Esophagus squamous epithelium (tissue), 5 donors: ENCODE data around the gene DPM1. TPM values are rescaled to one million over a fixed set of nuclear protein-coding genes. Genes with fewer than 3 reads are reported as not detected.

ENCODE experiments used
- DNase-seq: peaks from one replicate; lab custom pipeline; 2025; lab: John Stamatoyannopoulos, UW
- H3K27ac ChIP-seq, 4 donors: fragments of 200-600 bp; sonication (generic); one replicate each; pipeline ENCODE4 v1.5.1; 2016 to 2019; ENCODE audit warnings: mild to moderate bottlenecking in 1 of 4
- H3K27me3 ChIP-seq, 4 donors: fragments of 200-600 bp; sonication (generic); 1 replicate in 3 of 4; 2 replicates in 1 of 4; pipeline versions ENCODE4 v1.5.1 to v1.6.0; 2017 to 2021; ENCODE audit warnings: antibody characterized with exemption in 1 of 4
- H3K36me3 ChIP-seq, 3 donors: fragments of 200-600 bp; sonication (generic); one replicate each; pipeline ENCODE4 v1.5.1; 2016 to 2019
- H3K4me1 ChIP-seq, 3 donors: fragments of 200-600 bp; sonication (generic); one replicate each; pipeline ENCODE4 v1.5.1; 2017 to 2019
- H3K4me3 ChIP-seq, 4 donors: fragments of 200-600 bp; sonication (generic); 1 replicate in 3 of 4; 2 replicates in 1 of 4; pipeline ENCODE4 v1.5.1; 2016 to 2019; ENCODE audit warnings: mild to moderate bottlenecking in 2 of 4, moderate library complexity in 1 of 4
- H3K9me3 ChIP-seq, 3 donors: fragments of 200-600 bp; sonication (generic); one replicate each; pipeline ENCODE4 v1.5.1; 2016 to 2019
- CTCF ChIP-seq, 6 experiments: fragments of 450-650 bp in 4 of 6; fragments of 200-600 bp in 2 of 6; sonication (generic) in 2 of 6; IDR thresholded peaks; one replicate each; pipeline ENCODE4 v1.5.1; 2016 to 2019; ENCODE audit warnings: antibody characterized with exemption in 6 of 6, mild to moderate bottlenecking in 4 of 6, moderate library complexity in 4 of 6
- POLR2A ChIP-seq, 4 donors: fragments of 450-650 bp; IDR thresholded peaks; one replicate each; pipeline ENCODE4 v1.6.1; 2017; ENCODE audit warnings: antibody characterized with exemption in 4 of 4, mild to moderate bottlenecking in 4 of 4, moderate library complexity in 3 of 4
- WGBS, 2 donors: methylation state at CpG; one replicate each; pipeline ENCODE4 v1.1.5; 2018; 5-methylcytosine and 5-hydroxymethylcytosine counted together
- intact Hi-C: fragments of 100-400 bp; cut with DNase I; formaldehyde crosslinking; loops from one replicate; pipeline ENCODE4 v1.15.0; 2022
- total RNA-seq, 4 donors: library from RNA; depleted of rRNA; stranded (reverse); fragments of >200 nt; gene quantifications; one replicate each; pipeline ENCODE4 v1.1.0, GENCODE V29; 2016
- donor health status: DM: yes; HTN: yes; CAD: no.

DPM1 gene
- total RNA-seq, 4 donors from 2014 or later = 28.7 to 62.0 (median 57.0) TPM

DNA sequence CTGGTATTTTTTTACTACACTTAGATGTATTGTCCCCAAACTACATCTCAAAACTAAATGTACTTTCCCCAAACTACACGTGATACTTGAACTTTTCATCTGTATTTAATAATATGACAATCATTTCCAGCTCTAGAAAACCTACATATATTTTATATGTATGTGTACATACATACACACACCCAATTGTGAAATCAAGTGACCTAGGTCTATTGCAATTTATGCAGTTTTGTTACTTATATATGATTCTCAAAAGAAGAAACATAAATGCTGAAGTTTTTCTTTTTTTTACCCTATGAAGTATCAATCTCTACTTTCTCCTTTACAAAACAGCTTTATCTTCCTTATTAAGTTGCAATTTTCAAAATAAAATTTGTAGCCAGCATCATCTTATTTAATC, 31.8 kb downstream of the DPM1 start:
- H3K4me1 ChIP-seq = peaks cover 6 to 84% (median 41%) of the 10 kb centered on the region in 3 donors
- 26 to 29% methylated on average over 1 of the region's 1 CpG for WGBS, 2 donors
- no peaks in the 10 kb centered on the region for H3K9me3 ChIP-seq
- H3K36me3 ChIP-seq = peaks cover 0 to 39% (median 0%) of the 10 kb centered on the region in 3 donors
- H3K27me3 ChIP-seq = no peaks in the 10 kb centered on the region
- H3K4me3 ChIP-seq = no peak overlapping the region
- TF ChIP-seq CTCF (IDR thresholded peaks at IDR 0.05) (no peak), POLR2A (IDR thresholded peaks at IDR 0.05) (no peak)
- H3K27ac ChIP-seq = no peak overlapping the region
- intact Hi-C loops = no loop called here
- no peak for DNase-seq

DNA sequence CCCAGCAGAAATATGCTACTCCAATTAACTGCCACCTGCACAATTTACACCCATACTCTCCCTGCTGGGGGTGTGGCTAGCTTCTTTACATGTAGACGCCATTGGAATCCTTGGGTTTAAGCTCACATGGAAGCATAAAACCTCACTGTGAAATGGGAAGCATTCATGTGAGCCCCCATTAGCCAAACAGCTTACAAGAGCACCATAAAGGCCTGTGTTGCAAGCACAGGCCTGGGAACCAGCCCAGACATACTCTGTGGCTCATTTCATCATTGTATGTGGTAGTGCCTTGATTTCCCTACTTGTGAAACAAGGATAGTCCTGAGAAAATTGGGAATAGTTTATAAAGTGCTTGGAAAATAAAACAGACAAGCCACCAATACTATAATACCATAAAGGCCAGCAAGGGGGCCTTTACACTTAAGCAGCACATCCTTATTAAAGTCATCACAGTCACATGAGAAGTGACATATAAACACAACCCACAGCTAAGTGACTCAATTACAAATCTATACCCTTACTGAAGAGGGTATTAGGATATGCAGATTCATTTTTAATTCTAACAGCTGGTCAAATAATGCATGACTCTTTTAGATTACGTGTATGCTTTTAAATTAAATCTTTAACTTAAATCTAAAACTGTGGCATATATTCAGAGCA, 33.9 kb downstream of the DPM1 start:
- Histone ChIP-seq H3K9me3 (no peaks in the 10 kb centered on the region), H3K36me3 (peaks cover 0 to 39% (median 0%) of the 10 kb centered on the region in 3 donors), H3K27ac (peak overlapping the region in 1 of 4 donors; percentile 5), H3K4me1 (peaks cover 4 to 100% (median 49%) of the 10 kb centered on the region in 3 donors), H3K4me3 (no peak overlapping the region), H3K27me3 (no peaks in the 10 kb centered on the region)
- intact Hi-C loops = no loop called here
- no peak for DNase-seq
- WGBS, 2 donors = 43 to 52% methylated on average over 2 of the region's 2 CpGs
- TF ChIP-seq POLR2A (IDR thresholded peaks at IDR 0.05) (no peak), CTCF (IDR thresholded peaks at IDR 0.05) (no peak)

- intact Hi-C loops = no loop called here
- DNase-seq = no peak
- Histone ChIP-seq H3K4me1 (peaks cover 0 to 100% (median 41%) of the 10 kb centered on the region in 3 donors), H3K27ac (peak overlapping the region in 2 of 4 donors; percentile 6 to 18), H3K27me3 (no peaks in the 10 kb centered on the region), H3K9me3 (no peaks in the 10 kb centered on the region), H3K4me3 (no peak overlapping the region), H3K36me3 (peaks cover 0 to 23% (median 0%) of the 10 kb centered on the region in 3 donors)
- no peak for TF ChIP-seq CTCF (IDR thresholded peaks at IDR 0.05)
- TF ChIP-seq POLR2A (IDR thresholded peaks at IDR 0.05) = no peak
- WGBS, 2 donors = 62 to 76% methylated on average over 8 of the region's 8 CpGs
These were observed 36.4 kb downstream of the DPM1 start for GRCh38 chr20:50921803-50922501.

GRCh38 chr20:50920997-50921396, 37.3 kb downstream of the DPM1 start:
- DNase-seq = no peak
- peaks cover 0 to 23% (median 0%) of the 10 kb centered on the region in 3 donors for H3K36me3 ChIP-seq
- no peak overlapping the region for H3K4me3 ChIP-seq
- peaks cover 4 to 100% (median 48%) of the 10 kb centered on the region in 3 donors for H3K4me1 ChIP-seq
- intact Hi-C loops = no loop called here
- H3K27me3 ChIP-seq = no peaks in the 10 kb centered on the region
- H3K27ac ChIP-seq = no peak overlapping the region
- TF ChIP-seq CTCF (IDR thresholded peaks at IDR 0.05) (no peak), POLR2A (IDR thresholded peaks at IDR 0.05) (no peak)
- no peaks in the 10 kb centered on the region for H3K9me3 ChIP-seq

GRCh38 chr20:50919567-50919966, 38.8 kb downstream of the DPM1 start:
- TF ChIP-seq POLR2A (IDR thresholded peaks at IDR 0.05) = no peak
- no peak for TF ChIP-seq CTCF (IDR thresholded peaks at IDR 0.05)
- no peaks in the 10 kb centered on the region for H3K9me3 ChIP-seq
- H3K27me3 ChIP-seq = no peaks in the 10 kb centered on the region
- H3K4me3 ChIP-seq = no peak overlapping the region
- H3K27ac ChIP-seq = no peak overlapping the region
- DNase-seq = no peak
- H3K36me3 ChIP-seq = peaks cover 0 to 18% (median 0%) of the 10 kb centered on the region in 3 donors
- H3K4me1 ChIP-seq = peaks cover 4 to 100% (median 51%) of the 10 kb centered on the region in 3 donors
- WGBS, 2 donors = 34 to 39% methylated on average over 6 of the region's 6 CpGs
- intact Hi-C loops = no loop called here
